HL-60 (cell line): ENCODE results near the gene B9D2.

Experiments
- DNase-seq, 2 experiments: peaks; one replicate each; pipeline ENCODE4 v3.0.0-alpha.2; 2010 to 2020; ENCODE audit warnings: low read depth in 1 of 2, low spot score in 1 of 2
- H3K27ac ChIP-seq: fragments of 250-450 bp; sonication (Bioruptor Pico); replicated peaks from 2 replicates; pipeline ENCODE4 v1.5.1; 2020; ENCODE audit warnings: mild to moderate bottlenecking, moderate library complexity
- H3K27me3 ChIP-seq: fragments of 250-450 bp; sonication (Bioruptor Pico); 2 replicates; pipeline ENCODE4 v1.5.1; 2021; ENCODE audit warnings: mild to moderate bottlenecking, moderate library complexity; ENCODE audit not compliant: insufficient read depth, poor library complexity, severe bottlenecking
- H3K4me3 ChIP-seq: replicated peaks from 2 replicates; pipeline ENCODE4 v1.5.1; 2011; ENCODE audit warnings: mild to moderate bottlenecking, control low read depth, low read length; ENCODE audit not compliant: insufficient read depth
- CTCF ChIP-seq: IDR thresholded peaks from one replicate; pipeline ENCODE4 v1.5.1; 2011; ENCODE audit warnings: low read length, control low read depth, inconsistent platforms; ENCODE audit not compliant: insufficient read depth
- GABPA ChIP-seq: IDR thresholded peaks from 2 replicates; pipeline ENCODE4 v1.6.1; 2012; ENCODE audit warnings: low read depth
- POLR2AphosphoS5 ChIP-seq: IDR thresholded peaks from 2 replicates; pipeline ENCODE4 v1.6.1; 2012; ENCODE audit warnings: low read depth
- REST ChIP-seq: IDR thresholded peaks from 2 replicates; pipeline ENCODE4 v1.6.1; 2012; ENCODE audit warnings: low read depth; ENCODE audit not compliant: insufficient replicate concordance
- SPI1 ChIP-seq: IDR thresholded peaks from 2 replicates; pipeline ENCODE4 v1.6.1; 2012; ENCODE audit warnings: low read depth, mild to moderate bottlenecking, borderline replicate concordance

B9D2 gene

DNA sequence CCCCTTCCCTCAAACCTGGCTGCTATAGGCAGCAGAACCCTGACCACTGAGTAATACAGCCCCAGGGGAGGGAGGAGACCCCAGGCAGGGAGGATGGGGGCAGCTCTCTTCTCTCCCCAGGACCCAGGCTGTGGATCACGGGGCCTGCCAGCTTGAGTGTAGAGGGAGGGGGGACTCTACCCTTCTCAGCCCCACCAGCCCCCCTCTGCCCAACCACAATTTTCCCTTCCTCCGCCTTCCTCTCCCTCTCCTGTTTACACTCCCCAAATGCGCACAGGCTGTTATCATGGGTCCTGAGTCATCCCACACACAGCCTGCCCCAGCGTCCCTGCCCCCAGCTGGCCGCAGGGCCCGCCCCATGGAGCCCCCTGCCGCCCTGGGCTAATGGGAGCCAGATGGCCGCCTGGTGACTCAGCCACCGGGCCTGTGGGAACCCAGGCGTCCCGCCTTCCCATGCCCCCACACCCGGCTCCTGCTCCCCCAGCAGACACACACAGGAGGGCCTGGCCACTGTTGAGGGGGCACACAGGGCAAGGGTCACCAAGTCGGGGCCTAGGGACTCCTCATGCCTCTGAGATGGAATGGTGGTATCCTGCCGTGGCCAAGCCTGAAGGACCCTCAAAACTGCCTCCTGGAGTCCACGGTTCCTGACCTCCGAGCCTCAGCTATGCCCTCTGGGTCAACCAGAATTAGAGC lies 40.4 kb downstream of the B9D2 start:
- Histone ChIP-seq H3K27me3 (no peaks in the 10 kb centered on the region), H3K4me3 (no peak overlapping the region), H3K27ac (peak overlapping the region; percentile 37)
- peak; percentile 66 for TF ChIP-seq POLR2AphosphoS5
- TF ChIP-seq CTCF, result no peak
- DNase-seq, result peak; percentile 49 to 61

- DNase-seq, result no peak
- peak overlapping the region; percentile 37 for H3K27ac ChIP-seq
- TF ChIP-seq SPI1, result no peak
- TF ChIP-seq REST, result no peak
- TF ChIP-seq POLR2AphosphoS5, result no peak
- no peak for TF ChIP-seq CTCF
- no peak for TF ChIP-seq GABPA
- H3K27me3 ChIP-seq, result no peaks in the 10 kb centered on the region
- H3K4me3 ChIP-seq, result no peak overlapping the region
Observed at GRCh38 chr19:41323023-41323422, 40.9 kb downstream of the B9D2 start.

GRCh38 chr19:41322451-41322850 lies 41.5 kb downstream of the B9D2 start:
- no peak for TF ChIP-seq POLR2AphosphoS5
- no peak for TF ChIP-seq GABPA
- Histone ChIP-seq H3K27me3 (no peaks in the 10 kb centered on the region), H3K4me3 (no peak overlapping the region), H3K27ac (no peak overlapping the region)
- DNase-seq, result no peak

- no peak for DNase-seq
- Histone ChIP-seq H3K4me3 (no peak overlapping the region), H3K27me3 (no peaks in the 10 kb centered on the region), H3K27ac (no peak overlapping the region)
- TF ChIP-seq CTCF (peak; percentile 35), REST (no peak), SPI1 (no peak)
Observed at GRCh38 chr19:41321600-41322270, 42.2 kb downstream of the B9D2 start.
